22Rv1 (cell line): ENCODE data around the gene CENATAC.

Experiments
- ZFX ChIP-seq: fragments of 450-650 bp; IDR thresholded peaks from 2 replicates; pipeline ENCODE4 v1.6.1; 2017; ENCODE audit warnings: antibody characterized with exemption, borderline replicate concordance
- TF ChIP-seq, protein P1 (sequence below): fragments of 450-650 bp; IDR thresholded peaks from 2 replicates; pipeline ENCODE4 v1.5.1; 2017; ENCODE audit warnings: mild to moderate bottlenecking

GRCh38 chr11:119052163-119052814 lies 54.4 kb downstream of the CENATAC start:
- TF ChIP-seq, protein P1, sequence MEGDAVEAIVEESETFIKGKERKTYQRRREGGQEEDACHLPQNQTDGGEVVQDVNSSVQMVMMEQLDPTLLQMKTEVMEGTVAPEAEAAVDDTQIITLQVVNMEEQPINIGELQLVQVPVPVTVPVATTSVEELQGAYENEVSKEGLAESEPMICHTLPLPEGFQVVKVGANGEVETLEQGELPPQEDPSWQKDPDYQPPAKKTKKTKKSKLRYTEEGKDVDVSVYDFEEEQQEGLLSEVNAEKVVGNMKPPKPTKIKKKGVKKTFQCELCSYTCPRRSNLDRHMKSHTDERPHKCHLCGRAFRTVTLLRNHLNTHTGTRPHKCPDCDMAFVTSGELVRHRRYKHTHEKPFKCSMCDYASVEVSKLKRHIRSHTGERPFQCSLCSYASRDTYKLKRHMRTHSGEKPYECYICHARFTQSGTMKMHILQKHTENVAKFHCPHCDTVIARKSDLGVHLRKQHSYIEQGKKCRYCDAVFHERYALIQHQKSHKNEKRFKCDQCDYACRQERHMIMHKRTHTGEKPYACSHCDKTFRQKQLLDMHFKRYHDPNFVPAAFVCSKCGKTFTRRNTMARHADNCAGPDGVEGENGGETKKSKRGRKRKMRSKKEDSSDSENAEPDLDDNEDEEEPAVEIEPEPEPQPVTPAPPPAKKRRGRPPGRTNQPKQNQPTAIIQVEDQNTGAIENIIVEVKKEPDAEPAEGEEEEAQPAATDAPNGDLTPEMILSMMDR: no peak
- no peak for TF ChIP-seq ZFX
